GM21576 (cell line): ENCODE data around the gene TMEM120A.

Experiments
- ATAC-seq: cut with Tn5 transposase; IDR thresholded peaks from one replicate; pipeline ENCODE4 v1.9.1; 2021; ENCODE audit warnings: mild to moderate bottlenecking, moderate library complexity; ENCODE audit not compliant: unreplicated experiment

Gene TMEM120A

DNA sequence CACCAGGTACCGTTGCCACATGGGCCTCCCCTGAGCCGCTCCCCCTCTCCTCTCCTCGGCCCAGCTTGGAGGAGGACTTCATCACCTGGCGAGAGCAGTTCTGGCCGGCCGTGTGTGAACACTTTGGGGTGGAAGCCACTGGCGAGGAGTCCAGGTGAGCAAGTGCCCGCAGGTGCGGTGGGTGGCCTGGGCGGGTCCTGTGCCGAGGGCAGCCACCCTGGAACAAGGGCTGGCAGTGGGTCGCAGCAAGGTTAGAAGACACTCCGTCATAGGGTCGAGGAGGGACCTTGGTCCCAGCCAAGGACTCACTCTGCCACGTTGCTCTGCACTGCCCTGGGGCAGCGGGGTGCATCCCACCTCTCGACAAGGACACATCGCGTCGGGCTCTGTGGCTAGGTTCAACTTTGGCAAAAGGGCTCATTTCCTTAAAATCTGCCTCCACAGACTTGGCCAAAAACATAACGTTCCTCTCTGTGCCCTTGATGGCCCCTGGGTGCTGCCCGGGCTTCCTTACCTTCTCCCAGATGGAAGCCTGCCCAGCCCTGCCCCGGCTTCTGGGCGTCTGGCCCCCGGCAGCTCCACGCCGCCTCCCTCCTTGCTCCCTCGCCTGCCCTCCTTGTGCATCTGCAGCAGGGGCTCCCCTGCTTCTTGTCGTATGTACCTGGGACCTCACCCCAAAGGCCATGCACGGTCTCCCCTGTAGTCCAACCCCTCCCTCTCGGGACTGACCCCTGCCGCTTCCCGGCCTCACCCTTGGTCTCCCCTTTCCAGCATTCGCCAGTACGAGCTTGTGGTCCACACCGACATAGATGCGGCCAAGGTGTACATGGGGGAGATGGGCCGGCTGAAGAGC is 12.7 kb downstream of the TMEM120A start:
- no peak for ATAC-seq

- no peak for ATAC-seq
These were observed 13.3 kb downstream of the TMEM120A start for GRCh38 chr7:75981203-75981452.

DNA sequence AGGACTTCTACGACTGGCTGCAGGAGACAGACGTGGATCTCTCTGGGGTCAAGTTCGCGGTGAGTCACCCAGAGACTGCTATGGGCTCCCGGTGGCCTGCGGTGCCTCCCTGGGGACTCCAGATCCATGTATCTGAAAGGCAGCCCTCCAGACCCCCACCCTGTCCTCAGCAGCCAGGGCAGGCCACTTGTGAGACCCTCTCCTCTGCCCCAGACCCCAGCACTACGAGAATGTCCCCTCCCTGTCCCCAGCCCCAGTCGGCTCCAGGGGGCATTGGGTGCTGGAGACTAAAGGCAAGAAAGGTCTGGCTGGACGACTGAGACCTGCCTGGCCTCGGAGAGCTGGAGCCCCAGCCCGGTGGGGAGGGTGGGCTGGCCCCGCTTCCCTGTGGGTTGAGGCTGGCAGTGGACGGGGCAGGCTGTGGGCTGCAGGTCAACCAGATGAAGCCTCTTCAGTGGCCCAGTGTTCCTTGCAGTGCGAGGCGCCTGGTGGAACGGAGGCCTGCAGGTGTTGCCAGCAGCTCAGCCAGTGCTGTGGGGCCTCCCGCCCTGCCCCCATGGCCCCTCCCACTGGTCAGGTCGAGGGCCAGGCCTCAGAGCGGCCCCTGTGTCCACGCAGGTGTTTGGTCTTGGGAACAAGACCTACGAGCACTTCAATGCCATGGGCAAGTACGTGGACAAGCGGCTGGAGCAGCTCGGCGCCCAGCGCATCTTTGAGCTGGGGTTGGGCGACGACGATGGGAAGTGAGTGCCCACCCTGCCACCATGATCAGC is 13.8 kb downstream of the TMEM120A start:
- ATAC-seq: no peak

- no peak for ATAC-seq
These were observed 14.5 kb downstream of the TMEM120A start for GRCh38 chr7:75979759-75980429.

- no peak for ATAC-seq
These were observed 16.7 kb downstream of the TMEM120A start for GRCh38 chr7:75977743-75978142.

GRCh38 chr7:75971961-75972763 is 22.2 kb downstream of the TMEM120A start:
- ATAC-seq: no peak

GRCh38 chr7:75971309-75971960 is 23.0 kb downstream of the TMEM120A start:
- no peak for ATAC-seq

- ATAC-seq: no peak
These were observed 24.5 kb downstream of the TMEM120A start for GRCh38 chr7:75969704-75970498.

GRCh38 chr7:75969182-75969581 is 25.2 kb downstream of the TMEM120A start:
- no peak for ATAC-seq

DNA sequence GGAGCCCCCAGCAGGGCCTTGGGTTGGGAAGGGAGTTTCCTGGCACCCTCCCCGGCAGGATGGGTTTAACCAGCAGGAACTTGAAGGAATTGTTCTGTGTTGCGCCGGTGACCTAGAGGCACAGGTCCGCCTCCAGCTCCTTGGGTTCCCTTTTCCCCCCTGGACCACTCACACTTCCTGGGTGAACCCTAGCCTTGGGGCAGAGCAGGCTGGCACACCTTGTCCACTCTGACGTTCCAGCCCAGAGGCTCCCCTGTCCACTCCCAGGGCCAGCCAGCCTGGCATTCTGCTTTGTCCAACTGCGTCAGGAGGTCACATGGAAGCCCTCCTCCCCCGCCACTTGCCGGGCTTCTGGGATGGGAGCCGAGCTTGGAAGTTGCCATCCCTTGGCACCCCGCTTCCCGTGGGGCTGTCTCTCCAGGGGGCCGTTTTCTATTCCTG is 25.8 kb downstream of the TMEM120A start:
- ATAC-seq: no peak

- no peak for ATAC-seq
These were observed 26.4 kb downstream of the TMEM120A start for GRCh38 chr7:75968012-75968411.

- no peak for ATAC-seq
These were observed 26.9 kb downstream of the TMEM120A start for GRCh38 chr7:75967487-75967997.

- ATAC-seq: no peak
These were observed 27.3 kb downstream of the TMEM120A start for GRCh38 chr7:75967055-75967454.

DNA sequence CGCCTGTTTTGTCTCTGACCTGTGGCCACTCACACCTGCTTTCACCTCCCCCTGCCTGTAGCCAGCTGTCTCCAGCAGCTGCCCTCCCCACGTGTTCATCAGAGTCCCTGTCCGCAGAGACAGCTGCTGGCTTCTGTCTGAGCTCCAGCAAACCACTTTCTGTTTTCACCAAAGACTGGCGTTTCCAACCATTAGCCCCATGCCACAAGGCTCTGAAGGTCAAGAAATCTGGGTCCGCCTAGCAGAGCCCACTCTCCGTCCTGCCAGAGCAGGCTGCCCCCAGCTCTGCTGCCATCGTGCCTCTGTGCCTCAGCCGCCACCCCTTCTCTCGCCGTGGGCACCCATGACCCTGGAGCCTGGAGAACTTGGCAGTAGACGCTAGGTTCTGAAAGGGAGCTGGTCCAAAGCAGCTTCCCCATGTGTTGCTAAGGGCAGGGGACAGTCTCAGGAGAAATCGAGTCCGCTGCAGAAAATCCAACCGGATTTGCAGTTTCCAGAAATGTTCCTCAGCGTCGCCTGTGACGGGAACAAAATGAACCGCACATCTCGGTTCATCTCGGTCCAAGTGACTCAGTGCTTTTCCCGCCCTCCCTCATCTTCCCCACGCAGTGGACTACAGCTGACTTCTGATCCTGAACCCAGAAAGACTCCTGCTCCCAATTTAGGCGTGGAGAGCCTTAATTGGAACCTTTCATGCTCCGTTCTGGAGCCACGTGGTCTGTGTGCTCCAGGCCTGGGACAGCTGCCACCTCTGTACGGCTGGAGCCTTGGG is 28.0 kb downstream of the TMEM120A start:
- no peak for ATAC-seq

GRCh38 chr7:75965617-75966016 is 28.8 kb downstream of the TMEM120A start:
- no peak for ATAC-seq

DNA sequence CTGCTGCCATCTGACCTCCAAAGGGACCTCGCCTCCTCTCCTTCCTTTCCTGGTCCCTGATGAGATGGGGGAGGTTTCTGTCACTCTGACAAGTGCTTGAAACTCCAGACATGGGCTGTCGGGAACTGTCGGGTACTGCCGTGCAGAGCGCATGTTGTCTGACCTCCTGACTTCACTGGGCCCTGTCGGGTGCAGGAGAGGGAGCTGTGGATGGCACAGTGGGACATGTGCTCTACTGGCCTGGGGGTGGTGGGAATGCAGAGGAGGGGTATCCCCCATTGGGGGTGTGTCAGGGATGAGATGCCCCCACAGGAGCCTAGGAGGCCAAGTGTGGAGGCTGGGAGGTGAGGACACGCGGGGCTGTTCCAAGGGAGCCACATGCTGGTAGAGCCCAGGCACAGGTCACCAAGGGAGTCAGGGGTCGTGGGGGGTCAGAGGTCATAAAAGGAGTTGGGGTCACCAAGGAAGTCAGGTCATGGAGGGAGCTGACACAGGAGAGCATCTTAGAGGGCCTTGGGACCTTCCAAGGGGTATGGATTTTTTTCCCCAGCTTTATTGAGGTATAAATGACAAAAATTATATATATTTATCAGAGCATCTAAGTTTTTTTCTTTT is 30.9 kb downstream of the TMEM120A start:
- ATAC-seq: no peak

DNA sequence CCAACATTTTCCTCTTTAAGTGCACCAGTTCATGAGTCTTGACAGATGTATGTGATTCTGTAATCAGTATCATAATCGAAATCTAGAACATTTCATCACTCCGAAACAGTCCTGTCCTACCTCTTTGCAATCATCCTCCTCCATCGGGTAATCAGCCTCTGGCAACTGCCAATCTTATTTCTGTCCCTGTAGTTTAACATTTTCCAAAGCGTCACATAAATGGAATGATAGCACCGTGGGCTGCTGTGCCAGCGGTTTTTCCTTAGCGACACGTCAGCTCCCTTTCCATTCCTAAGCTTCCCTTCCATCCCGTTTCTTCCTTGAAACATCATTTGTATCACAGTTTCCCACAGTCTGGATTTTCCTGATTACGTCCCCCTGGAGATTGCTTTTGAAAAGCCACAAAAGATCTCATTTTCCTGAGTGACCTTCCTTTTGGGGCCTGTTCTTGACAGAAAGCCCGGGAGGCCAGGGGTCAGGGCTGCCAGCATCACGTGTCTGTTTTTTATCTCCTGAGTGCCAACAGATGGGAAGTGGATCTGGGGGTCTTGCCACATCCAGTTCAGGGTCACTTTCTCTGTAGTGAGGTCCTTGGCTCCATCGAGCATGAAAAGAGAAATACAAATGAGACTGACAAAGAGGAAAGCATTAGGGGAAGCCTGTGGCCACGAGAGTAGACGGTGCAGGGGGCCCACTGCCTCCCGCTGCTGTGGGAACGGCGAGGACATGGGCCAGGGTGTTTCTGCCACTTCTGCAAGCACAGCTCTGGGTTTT is 31.6 kb downstream of the TMEM120A start:
- ATAC-seq: no peak

- no peak for ATAC-seq
These were observed 33.2 kb downstream of the TMEM120A start for GRCh38 chr7:75961218-75961617.
